Hematopoietic multipotent progenitor cell treated with erythropoietin and hydrocortisone succinate and interleukin-3 and kit ligand, for 4 days (in vitro differentiated cells): ENCODE results near the gene HABP4.
"Not testable (repeated sequence)": the region's sequence is repeated elsewhere in the genome, so short reads cannot be mapped to it uniquely, and the experiment has no call there.

Experiments
- DNase-seq: peaks from one replicate; pipeline ENCODE4 v3.0.0-alpha.2; 2015

Gene HABP4

DNA sequence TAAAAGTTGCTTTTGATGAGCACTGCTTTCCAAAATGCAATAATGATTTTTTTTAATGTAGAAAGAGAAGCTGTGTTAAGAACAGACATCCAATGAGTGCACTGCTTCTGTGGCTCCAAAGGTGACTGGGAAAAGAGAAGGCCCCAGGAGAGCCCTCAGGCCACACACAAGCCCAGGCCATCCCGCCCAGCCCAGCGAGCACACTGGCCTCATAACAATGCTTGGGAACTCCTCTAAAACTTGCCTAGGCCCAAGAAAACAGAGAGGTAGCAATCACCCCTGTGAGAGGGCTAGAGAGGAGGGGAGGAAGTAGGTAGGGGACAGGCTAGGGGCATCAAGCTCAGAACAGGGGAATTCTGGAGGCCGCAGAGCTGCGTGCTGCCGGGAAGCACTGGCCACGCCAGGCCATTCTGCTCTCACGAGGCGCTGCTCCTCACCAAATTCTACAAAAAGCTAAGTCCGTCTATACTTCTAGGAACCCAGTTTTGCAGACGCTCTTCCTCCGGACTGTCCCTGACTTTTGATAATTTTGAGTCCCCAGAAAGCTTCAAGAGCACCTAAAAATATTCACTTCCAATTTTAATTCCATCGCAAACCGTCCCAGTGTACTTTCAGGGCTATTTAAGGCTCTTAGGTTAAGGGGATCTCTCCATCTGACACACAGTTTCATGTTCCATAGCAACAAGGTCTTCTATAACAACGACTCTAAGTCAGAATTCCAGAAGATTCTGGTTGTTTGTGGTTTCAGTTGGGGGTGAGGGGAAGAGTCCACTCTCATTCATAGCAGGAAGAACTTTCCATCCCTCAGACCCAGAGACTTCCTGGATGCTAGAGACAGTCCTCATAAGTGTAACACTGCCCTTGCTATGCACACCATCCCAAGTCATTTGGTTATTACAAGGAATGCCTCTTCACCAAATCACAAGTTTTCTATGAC lies 51.0 kb downstream of the HABP4 start:
- DNase-seq, result no peak

DNA sequence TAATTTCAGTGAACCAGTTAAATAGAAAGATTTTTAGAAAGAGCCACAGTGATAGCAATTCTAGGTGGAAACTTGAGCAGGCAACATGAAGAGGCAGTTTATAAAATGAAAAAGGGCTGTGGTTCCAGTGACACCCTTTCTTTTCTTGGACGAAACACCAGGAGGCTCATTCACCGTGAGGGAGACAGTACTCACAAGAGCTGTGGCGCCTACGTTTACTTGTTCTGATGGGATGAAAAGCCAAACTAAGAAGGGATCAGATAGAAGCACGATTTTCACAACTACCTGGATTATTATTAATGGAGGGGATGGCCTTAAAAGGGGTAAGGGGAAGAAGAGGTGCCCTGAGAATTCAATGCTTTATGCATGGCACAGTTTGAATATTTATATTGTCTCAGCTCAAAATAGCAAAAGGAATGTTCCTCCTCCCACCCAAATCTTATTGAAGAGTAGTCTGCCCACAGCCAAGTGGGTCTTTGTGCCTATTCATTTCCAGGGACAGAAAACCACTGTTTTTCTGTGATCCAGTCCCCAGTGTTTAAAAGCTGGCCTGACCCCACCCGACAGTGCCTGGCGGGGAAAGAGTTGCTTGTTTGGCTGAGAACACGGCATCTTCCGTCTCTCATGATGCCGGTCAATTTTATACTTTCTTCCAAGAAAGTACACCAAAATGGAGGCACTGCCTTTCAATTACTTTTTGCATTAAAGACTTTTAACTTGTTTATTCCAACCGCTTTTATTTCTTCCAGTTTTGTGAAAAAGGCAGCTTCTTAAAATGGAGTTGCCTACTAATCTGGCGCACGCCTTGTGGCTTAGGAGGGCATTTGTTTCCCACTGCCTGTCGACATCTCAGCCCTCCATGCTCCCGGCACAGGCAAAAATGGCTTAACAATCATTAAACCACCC lies 51.9 kb downstream of the HABP4 start:
- no peak for DNase-seq

GRCh38 chr9:96502539-96503373 lies 52.8 kb downstream of the HABP4 start:
- DNase-seq, result no peak

DNA sequence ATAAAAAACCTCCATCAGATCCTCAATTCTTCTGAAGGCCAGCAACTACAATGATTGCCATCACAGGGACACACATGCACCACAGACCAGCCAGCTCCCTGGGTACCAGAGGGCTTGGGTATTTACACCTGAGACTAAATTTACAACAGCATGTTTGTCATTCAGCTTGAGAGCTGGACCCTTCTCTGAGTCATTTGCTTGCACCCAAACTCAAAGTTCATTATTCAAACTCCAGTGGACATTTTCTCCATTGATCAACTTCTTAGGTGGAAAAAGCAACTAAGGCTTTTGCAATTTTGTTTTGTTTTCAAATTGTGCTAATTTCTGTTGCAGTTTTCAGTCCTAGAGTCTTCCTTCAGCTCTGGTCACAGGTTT lies 53.4 kb downstream of the HABP4 start:
- DNase-seq, result not testable (repeated sequence)

GRCh38 chr9:96503918-96504317 lies 53.9 kb downstream of the HABP4 start:
- no peak for DNase-seq

DNA sequence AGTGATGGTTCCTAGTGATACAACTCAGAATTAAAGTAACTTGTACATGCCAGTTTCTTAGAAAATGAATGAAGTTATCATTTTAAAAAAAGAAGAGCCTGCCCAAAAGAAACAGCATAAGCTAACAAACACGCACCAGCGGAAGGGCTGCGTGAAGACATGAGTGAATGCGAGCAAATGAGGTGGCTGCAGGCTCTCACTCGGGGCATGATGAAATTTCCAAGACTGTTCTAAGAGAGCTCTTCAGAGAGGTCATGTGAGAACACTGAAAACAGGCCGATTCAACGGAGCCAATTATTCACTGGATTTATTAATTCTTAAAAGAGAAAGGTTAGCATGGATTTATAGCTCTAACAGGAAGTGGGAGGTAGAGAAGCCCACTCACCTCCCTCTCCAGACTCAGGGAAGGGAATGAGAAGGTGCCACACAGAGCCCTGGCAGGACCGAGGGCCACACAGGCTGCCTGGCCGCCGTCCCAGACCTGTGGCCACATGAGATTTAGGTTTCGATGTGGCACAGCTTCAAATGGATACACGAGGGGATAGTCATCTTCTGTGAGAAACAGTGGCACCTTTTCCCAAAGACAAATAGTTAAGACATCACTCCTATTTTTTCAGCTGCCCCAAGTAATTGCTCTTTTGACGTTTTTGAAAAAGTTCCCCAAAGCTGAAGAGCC lies 55.5 kb downstream of the HABP4 start:
- DNase-seq, result no peak

GRCh38 chr9:96508227-96508940 lies 58.4 kb downstream of the HABP4 start:
- DNase-seq, result no peak

DNA sequence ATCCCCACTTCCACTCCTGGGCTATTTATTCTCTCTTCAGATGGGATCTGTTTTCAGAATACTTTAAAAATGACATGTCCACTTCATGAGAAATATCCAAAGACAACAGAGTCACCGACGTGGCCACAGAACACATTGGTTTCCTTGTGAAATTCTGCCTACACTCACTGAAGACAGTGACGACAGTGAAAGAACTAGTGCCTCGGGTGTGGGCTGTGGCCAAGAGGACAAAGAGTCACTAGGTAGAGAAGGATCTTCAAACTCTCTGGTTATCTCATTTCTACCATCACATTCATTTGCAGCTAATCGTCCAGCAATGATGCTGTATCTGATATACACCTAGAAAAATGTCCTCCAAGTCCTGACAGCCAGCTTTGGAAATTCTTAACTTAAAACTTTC lies 59.1 kb downstream of the HABP4 start:
- no peak for DNase-seq

DNA sequence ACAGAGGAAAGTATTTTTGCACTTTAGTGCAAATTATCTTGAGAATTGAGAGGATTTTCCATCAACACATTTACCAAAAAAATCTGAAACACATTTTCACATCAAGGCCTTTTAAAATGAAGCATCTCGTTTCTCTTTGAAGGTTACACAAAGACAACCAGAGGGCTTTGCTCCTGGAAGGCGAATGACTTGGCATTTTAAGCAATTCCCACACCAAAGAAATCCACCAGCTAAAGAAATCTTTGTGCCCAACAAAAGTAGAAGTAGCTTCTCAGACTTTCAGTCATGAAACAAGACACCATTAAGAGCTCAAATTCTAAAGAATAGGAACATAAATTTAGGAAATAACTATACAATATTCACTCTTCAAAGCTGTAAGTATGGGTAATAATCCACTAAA lies 59.9 kb downstream of the HABP4 start:
- DNase-seq, result no peak

DNA sequence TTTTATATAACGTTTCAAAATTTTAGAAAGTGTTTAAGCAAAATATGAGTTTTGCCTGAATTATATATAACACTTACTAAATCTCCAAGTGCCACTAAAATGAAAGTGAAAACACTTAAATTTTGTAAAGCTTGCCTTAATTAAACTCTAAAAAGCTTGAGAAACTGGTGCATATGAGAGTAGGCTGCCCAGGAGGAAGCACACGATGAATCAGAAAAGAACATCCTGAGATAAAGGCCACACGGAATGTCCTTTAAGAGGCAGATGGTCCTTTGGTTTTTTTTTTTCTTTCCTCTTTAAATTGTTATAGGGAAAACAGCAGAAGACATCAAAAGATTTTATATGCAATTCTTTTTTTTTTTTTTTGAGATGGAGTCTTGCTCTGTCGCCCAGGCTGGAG lies 60.3 kb downstream of the HABP4 start:
- DNase-seq, result no peak

DNA sequence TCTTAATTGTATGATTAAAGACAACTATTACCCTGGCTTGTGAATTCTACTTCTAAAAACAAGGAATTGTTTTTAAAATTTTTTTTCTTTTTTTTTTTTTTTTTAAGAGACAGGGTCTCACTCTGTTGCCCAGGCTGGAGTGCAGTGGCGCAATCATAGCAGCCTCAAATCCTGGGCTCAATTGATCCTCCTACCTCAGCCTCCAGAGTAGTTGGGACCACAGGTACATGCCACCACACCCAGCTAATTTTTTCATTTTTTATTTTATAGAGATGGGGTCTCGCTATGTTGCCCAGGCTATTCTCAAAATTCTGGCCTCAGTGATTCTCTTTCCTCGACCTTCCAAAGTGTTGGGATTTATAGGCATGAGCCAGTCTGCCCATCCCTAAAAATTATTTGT lies 62.3 kb downstream of the HABP4 start:
- no peak for DNase-seq

GRCh38 chr9:96513622-96514021 lies 63.7 kb downstream of the HABP4 start:
- DNase-seq, result no peak

DNA sequence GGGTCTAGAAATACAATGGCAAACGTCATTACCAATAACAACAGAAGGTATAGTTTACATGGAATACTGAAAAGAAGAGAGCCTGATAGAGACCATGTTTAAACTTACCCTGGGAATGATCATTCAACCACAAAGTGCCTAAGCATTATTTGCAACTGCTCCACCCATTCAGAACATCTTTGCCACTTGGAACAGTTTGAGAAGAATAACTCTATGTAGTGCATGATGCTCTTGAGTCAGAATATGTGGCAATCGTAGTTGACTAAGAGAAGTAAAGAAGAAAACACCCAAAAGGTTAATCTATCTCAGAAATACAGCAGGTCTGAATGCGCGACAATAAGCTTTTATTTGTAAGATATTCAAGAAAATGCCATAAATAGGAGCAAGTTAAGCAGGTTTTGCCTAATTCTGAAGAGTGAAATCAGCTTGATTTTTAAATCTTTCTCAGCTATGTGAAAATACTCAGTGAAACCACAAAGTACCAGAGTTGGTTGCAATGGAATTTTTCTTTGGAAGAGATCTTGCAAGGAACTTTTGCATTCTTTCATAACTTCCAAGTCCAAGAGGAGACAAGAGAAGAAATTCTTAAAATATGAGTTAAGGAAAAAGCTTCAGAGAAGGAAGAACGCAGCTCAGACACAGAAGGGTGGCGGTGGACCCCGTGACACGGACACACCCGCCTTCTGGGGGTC lies 64.3 kb downstream of the HABP4 start:
- DNase-seq, result no peak

GRCh38 chr9:96514800-96515158 lies 64.8 kb downstream of the HABP4 start:
- no peak for DNase-seq

DNA sequence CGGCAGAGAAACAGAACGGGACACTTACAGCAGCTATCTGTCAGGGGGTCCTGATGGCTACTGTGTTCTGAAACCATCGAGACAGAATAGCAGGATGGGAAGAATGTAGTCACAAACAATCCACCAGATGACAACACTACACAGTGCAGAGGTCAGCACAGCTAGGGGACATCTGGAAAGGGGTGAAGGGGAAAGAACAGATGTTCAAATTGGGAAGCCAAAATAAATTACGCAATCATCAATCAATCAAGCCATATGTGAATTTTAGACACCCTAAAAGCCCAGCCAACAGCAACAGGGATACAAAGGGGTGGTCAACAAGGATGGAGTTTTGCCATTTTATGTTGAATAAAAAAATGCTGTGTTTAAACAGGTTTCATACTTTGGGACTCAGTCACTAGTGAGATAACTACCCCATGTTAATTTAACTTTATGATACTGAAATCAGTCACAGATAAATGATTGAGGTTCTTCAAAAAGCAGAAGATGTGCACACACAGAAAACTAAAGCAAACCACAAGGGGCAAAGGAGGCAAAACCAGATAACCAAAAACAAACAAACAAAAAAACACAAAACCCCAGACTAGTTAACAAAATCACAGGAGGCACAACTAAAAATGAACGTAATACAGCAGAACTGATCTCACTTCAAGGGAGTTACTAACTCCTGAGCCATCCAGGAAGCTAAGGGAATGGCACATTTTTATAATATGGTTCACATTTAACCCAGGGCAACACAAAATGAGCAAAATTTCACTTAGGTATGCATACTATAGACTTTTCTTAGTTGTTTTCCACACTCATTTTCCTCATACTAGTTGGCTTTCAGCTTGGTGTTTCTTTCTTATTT lies 65.9 kb downstream of the HABP4 start:
- no peak for DNase-seq

- no peak for DNase-seq
These were observed 69.1 kb downstream of the HABP4 start for GRCh38 chr9:96519095-96519494.

- DNase-seq, result no peak
These were observed 69.8 kb downstream of the HABP4 start for GRCh38 chr9:96519787-96520186.

DNA sequence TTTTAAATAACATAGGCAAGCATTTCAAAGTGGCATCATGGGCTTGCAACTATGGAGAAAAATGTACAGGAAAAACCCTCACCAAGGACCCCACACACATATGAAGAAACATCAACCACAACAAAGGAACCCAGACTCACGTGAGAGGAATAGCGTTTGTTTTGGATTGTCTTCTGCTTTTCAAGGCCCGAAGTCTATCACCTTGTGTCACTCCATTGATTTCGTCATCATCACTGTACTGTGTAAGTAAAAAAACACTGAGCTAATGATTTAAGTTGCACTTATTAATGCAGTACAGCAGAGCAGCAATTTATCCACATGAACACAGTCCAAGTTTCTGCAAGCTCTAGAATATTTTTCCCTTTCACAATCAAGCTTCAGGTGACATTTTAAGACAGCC lies 72.4 kb downstream of the HABP4 start:
- peak; percentile 61 for DNase-seq

- DNase-seq, result no peak
These were observed 73.4 kb downstream of the HABP4 start for GRCh38 chr9:96523374-96523773.

DNA sequence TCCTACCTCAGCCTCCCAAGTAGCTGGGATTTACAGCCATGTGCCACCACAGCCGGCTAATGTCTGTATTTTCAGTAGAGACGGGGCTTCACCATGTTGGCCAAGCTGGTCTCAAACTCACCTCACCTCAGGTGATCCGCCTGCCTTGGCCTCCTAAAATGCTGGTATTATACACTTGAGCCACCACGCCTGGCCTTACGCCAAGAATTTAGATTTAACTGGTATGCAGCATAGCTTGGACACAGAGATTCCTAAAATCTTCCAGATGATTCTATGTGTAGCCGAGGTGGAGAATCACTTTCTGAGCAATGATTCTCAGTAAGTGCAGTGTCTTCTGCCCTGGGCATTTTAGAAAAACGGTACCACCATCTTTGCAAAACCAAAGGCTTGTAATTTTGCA lies 74.1 kb downstream of the HABP4 start:
- no peak for DNase-seq
